HCT116 (cell line): ENCODE results near the gene TTLL5. TPM values are rescaled to one million over a fixed set of nuclear protein-coding genes. Genes with fewer than 3 reads are reported as not detected.
A peak's percentile ranks its signal among the peaks of the same experiment; 100 is the strongest.

Experiments used
- ATAC-seq: fragments of 200-7000 bp; cut with Tn5 transposase; 2 replicates; pipeline ENCODE4 v1.9.1; 2020; ENCODE audit warnings: mild to moderate bottlenecking, moderate library complexity
- BruUV-seq: library from RNA; stranded (reverse); fragments of 400-500 nt; replicated peaks from 2 replicates; lab custom pipeline; 2021; lab: Mats Ljungman, UMichigan
- CTCF ChIA-PET: fragments of 300-600 bp; sonication (Branson Sonifier 250); formaldehyde crosslinking; loops from one replicate; lab custom pipeline; 2021; ENCODE audit warnings: antibody characterized with exemption; lab: Charles Lee
- POLR2A ChIA-PET: fragments of 300-600, 350-600 bp; sonication (Branson Sonifier 250); formaldehyde crosslinking; loops from one replicate; lab custom pipeline; 2021; ENCODE audit warnings: antibody characterized with exemption; lab: Charles Lee
- RAD21 ChIA-PET, 2 experiments: fragments of 300-600 bp; sonication (Branson Sonifier 250); formaldehyde crosslinking; loops; one replicate each; lab custom pipeline; 2023; ENCODE audit warnings: low total read pairs in 2 of 2; ENCODE audit not compliant: uncharacterized antibody in 2 of 2, unreplicated experiment in 2 of 2, low non-redundant PET in 1 of 2; lab: Charles Lee
- DNase-seq: peaks from one replicate; pipeline ENCODE4 v3.0.0-alpha.2; 2010; ENCODE audit warnings: low read depth, low spot score
- H2AFZ ChIP-seq: fragments of 200-600 bp; shearing (Covaris generic), sonication (generic); 2 replicates; pipeline ENCODE4 v1.6.1; 2017; ENCODE audit warnings: low read depth, mixed run types, mixed read lengths, antibody characterized with exemption, low read length; ENCODE audit not compliant: poor library complexity, severe bottlenecking
- H3K27ac ChIP-seq: 2 replicates; pipeline ENCODE4 v1.5.1; 2012; ENCODE audit warnings: low read depth, low read length
- H3K27me3 ChIP-seq: fragments of 200-600 bp; sonication (generic); 2 replicates; pipeline ENCODE4 v1.6.1; 2016; ENCODE audit warnings: mixed run types, low read length, mixed read lengths; ENCODE audit not compliant: insufficient read depth
- H3K36me3 ChIP-seq, 2 experiments: fragments of 200-500 bp in 1 of 2; fragments of 200-600 bp in 1 of 2; sonication (Bioruptor generic) in 1 of 2; sonication (generic) in 1 of 2; 2 replicates each; pipeline versions ENCODE4 v1.5.1 to v1.6.1; 2014 to 2016; ENCODE audit warnings: low read length in 2 of 2, inconsistent platforms in 1 of 2, mixed read lengths in 1 of 2, mixed run types in 1 of 2; ENCODE audit not compliant: insufficient read depth in 2 of 2, control insufficient read depth in 1 of 2
- H3K4me1 ChIP-seq, 2 experiments: fragments of 200-600 bp in 1 of 2; sonication (generic) in 1 of 2; 2 replicates each; pipeline versions ENCODE4 v1.5.1 to v1.6.1; 2012 to 2017; ENCODE audit warnings: low read length in 2 of 2, inconsistent platforms in 1 of 2, mild to moderate bottlenecking in 1 of 2, mixed read lengths in 1 of 2, mixed run types in 1 of 2, moderate library complexity in 1 of 2; ENCODE audit not compliant: insufficient read depth in 2 of 2, control insufficient read depth in 1 of 2
- H3K4me2 ChIP-seq: fragments of 200-600 bp; sonication (generic); 2 replicates; pipeline ENCODE4 v1.6.1; 2017; ENCODE audit warnings: mixed run types, low read length, mixed read lengths
- H3K4me3 ChIP-seq, 2 experiments: fragments of 200-600 bp in 1 of 2; sonication (generic) in 1 of 2; replicated peaks in 1 of 2; 2 replicates each; pipeline ENCODE4 v1.5.1; 2011 to 2016; ENCODE audit warnings: low read length in 2 of 2, control low read depth in 1 of 2, low read depth in 1 of 2, mild to moderate bottlenecking in 1 of 2, mixed read lengths in 1 of 2, mixed run types in 1 of 2
- H3K79me2 ChIP-seq: fragments of 200-600 bp; sonication (generic); 2 replicates; pipeline ENCODE4 v1.6.1; 2017; ENCODE audit warnings: mild to moderate bottlenecking, mixed run types, low read length, moderate library complexity, mixed read lengths; ENCODE audit not compliant: insufficient read depth
- H3K9ac ChIP-seq: fragments of 200-600 bp; sonication (generic); 2 replicates; pipeline ENCODE4 v1.6.1; 2016; ENCODE audit warnings: low read length, mixed read lengths
- H3K9me2 ChIP-seq: fragments of 200-600 bp; sonication (generic), shearing (Covaris generic); 2 replicates; pipeline ENCODE4 v1.6.1; 2017; ENCODE audit warnings: mixed run types, mild to moderate bottlenecking, moderate library complexity; ENCODE audit not compliant: insufficient read depth
- H3K9me3 ChIP-seq, 2 experiments: fragments of 200-500 bp in 1 of 2; fragments of 200-600 bp in 1 of 2; sonication (Bioruptor generic) in 1 of 2; sonication (generic) in 1 of 2; 2 replicates each; pipeline ENCODE4 v1.6.1; 2014 to 2017; ENCODE audit warnings: low read length in 2 of 2, mixed read lengths in 2 of 2, inconsistent platforms in 1 of 2, low read depth in 1 of 2, mild to moderate bottlenecking in 1 of 2, mixed run types in 1 of 2, moderate library complexity in 1 of 2; ENCODE audit not compliant: control insufficient read depth in 1 of 2, insufficient read depth in 1 of 2
- H4K20me1 ChIP-seq: fragments of 200-600 bp; sonication (generic), shearing (Covaris generic); 2 replicates; pipeline ENCODE4 v1.6.1; 2017; ENCODE audit warnings: mixed run types, mild to moderate bottlenecking, moderate library complexity; ENCODE audit not compliant: insufficient read depth
- CBX3 ChIP-seq: IDR thresholded peaks from 2 replicates; pipeline ENCODE4 v1.6.1; 2012; ENCODE audit warnings: low read depth
- CEBPB ChIP-seq: IDR thresholded peaks from 2 replicates; pipeline ENCODE4 v1.6.1; 2012; ENCODE audit warnings: low read depth
- CTCF ChIP-seq, 3 experiments: fragments of 200-600 bp in 1 of 3; sonication (generic) in 1 of 3; IDR thresholded peaks in 2 of 3; conservative IDR thresholded peaks in 1 of 3; 2 replicates each; pipeline ENCODE4 v1.5.1; 2012 to 2017; ENCODE audit warnings: low read depth in 2 of 3, low read length in 2 of 3, antibody characterized with exemption in 1 of 3, borderline replicate concordance in 1 of 3, control low read depth in 1 of 3, mild to moderate bottlenecking in 1 of 3, mixed read lengths in 1 of 3, mixed run types in 1 of 3, moderate library complexity in 1 of 3; ENCODE audit not compliant: insufficient read depth in 1 of 3
- EGR1 ChIP-seq: IDR thresholded peaks from 2 replicates; pipeline ENCODE4 v1.6.1; 2012; ENCODE audit warnings: low read depth
- ELF1 ChIP-seq: IDR thresholded peaks from 2 replicates; pipeline ENCODE4 v1.6.1; 2012; ENCODE audit warnings: low read depth, borderline replicate concordance
- EZH2phosphoT487 ChIP-seq: fragments of 200-600 bp; IDR thresholded peaks from 2 replicates; pipeline ENCODE4 v1.6.1; 2018; ENCODE audit warnings: antibody characterized with exemption, borderline replicate concordance
- FOSL1 ChIP-seq: IDR thresholded peaks from 2 replicates; pipeline ENCODE4 v1.6.1; 2012; ENCODE audit warnings: low read depth
- RAD21 ChIP-seq: IDR thresholded peaks from 2 replicates; pipeline ENCODE4 v1.6.1; 2012; ENCODE audit warnings: low read depth, mild to moderate bottlenecking
- REST ChIP-seq: IDR thresholded peaks from 2 replicates; pipeline ENCODE4 v1.6.1; 2012; ENCODE audit warnings: low read depth
- SIN3A ChIP-seq: IDR thresholded peaks from 2 replicates; pipeline ENCODE4 v1.6.1; 2012; ENCODE audit warnings: low read depth
- SP1 ChIP-seq: IDR thresholded peaks from 2 replicates; pipeline ENCODE4 v1.6.1; 2012; ENCODE audit warnings: low read depth
- SRF ChIP-seq: IDR thresholded peaks from 2 replicates; pipeline ENCODE4 v1.6.1; 2012; ENCODE audit warnings: low read depth
- ZBTB33 ChIP-seq: IDR thresholded peaks from 2 replicates; pipeline ENCODE4 v1.6.1; 2011; ENCODE audit warnings: mild to moderate bottlenecking, low read length, moderate library complexity; ENCODE audit not compliant: insufficient replicate concordance; ENCODE audit errors: extremely low read depth
- ZNF274 ChIP-seq: fragments of 200-500 bp; sonication (Bioruptor generic); IDR thresholded peaks from 2 replicates; pipeline ENCODE4 v1.6.1; 2014; ENCODE audit warnings: mild to moderate bottlenecking, low read depth, low read length, inconsistent platforms
- intact Hi-C: fragments of 100-400 bp; cut with micrococcal nuclease; formaldehyde crosslinking; loops from 2 replicates; pipeline ENCODE4 v1.10.0; 2022
- total RNA-seq: library from RNA; stranded (reverse); gene quantifications from one replicate; pipeline ENCODE4 v1.2.1, GENCODE V29; 2021; ENCODE audit not compliant: unreplicated experiment

The TTLL5 gene
- total RNA-seq, 1 experiment from 2014 or later = 26.2 TPM

GRCh38 chr14:75649337-75649736, 11.7 kb upstream of the TTLL5 start:
- Histone ChIP-seq H3K9me2 (no peaks in the 10 kb centered on the region), H3K9ac (no peak overlapping the region), H3K9me3 (no peaks in the 10 kb centered on the region)
- ChIA-PET POLR2A (interaction anchor here (1.4 kb wide), 1 partner anchor 11 kb away, joined by 4 read pairs; the partner anchor contains the start of genes ERG28 and TTLL5), RAD21 (no interaction called here)
- BruUV-seq = no TSS peak
- no peak for TF ChIP-seq CEBPB
- TF ChIP-seq CTCF (IDR thresholded peaks at IDR 0.05 in 2 of 3, conservative IDR thresholded peaks at IDR 0.05 in 1 of 3; ENCODE audit: borderline replicate concordance in 1 of 3, insufficient read depth in 1 of 3, low read depth in 2 of 3, low read length in 2 of 3) = no peak
- no peak for TF ChIP-seq ELF1
- no peak for TF ChIP-seq ZNF274
- TF ChIP-seq SP1 = no peak
- TF ChIP-seq EGR1 = no peak
- no peak for TF ChIP-seq ZBTB33
- TF ChIP-seq SIN3A = no peak
- no peak for TF ChIP-seq FOSL1
- no peak for TF ChIP-seq EZH2phosphoT487
- TF ChIP-seq RAD21 = no peak
- TF ChIP-seq SRF = no peak
- no peak for TF ChIP-seq REST
- no peak for TF ChIP-seq CBX3
- TF ChIP-seq, all 23 proteins: peak for 0
- Histone ChIP-seq H3K27me3 (no peaks in the 10 kb centered on the region), H3K36me3 (peaks cover 0 to 10% of the 10 kb centered on the region in 2 experiments; a peak in 1 of 4 replicates), H2AFZ (no peak overlapping the region), H3K4me1 (peaks cover 25 to 41% of the 10 kb centered on the region in 2 experiments), H3K27ac (no peak overlapping the region), H3K4me2 (0 out of 2 replicates have a peak overlapping the region, but pooled peaks have one; percentile 60), H4K20me1 (no peaks in the 10 kb centered on the region), H3K79me2 (no peaks in the 10 kb centered on the region), H3K4me3 (no peak overlapping the region)
- intact Hi-C loops = no loop called here
- DNase-seq (no peak), ATAC-seq (no peak)
- CTCF ChIA-PET = no interaction called here
